ENCODE results near the gene EFHD2.

Gene EFHD2

DNA sequence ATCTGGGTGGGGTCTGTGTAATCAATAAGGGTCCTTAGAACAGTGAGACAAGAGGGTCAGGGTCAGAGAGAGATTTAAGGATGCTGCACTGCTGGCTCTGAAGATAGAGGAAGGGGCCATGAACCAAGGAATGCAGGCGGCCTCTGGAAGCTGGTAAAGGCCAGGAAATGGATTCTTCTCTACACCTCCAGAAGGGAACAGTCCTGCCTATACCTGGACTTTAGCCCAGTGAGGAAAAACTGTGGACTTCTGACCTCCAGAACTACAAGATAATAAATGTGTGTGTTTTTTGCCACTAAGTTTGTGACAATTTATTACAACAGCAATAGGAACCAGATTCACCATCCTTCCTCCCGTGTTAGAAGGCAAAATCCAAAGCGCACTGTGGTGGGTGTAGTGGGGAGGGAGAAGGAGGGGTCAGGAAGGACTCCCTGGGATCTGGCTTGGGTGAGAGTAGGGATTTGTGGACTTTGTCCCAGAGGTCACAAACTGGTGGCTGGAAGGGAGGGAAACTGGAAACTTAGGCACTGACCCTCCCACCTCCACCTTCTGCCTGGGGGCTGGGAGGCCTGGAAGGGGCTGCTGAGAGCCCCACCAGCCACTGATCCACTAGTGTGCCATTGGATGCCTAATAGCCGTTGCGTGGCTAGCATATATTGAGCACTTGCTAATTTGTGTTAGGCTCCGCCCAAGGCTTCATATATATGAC is 41.5 kb downstream of the EFHD2 start:
- TF ChIP-seq, protein P1, sequence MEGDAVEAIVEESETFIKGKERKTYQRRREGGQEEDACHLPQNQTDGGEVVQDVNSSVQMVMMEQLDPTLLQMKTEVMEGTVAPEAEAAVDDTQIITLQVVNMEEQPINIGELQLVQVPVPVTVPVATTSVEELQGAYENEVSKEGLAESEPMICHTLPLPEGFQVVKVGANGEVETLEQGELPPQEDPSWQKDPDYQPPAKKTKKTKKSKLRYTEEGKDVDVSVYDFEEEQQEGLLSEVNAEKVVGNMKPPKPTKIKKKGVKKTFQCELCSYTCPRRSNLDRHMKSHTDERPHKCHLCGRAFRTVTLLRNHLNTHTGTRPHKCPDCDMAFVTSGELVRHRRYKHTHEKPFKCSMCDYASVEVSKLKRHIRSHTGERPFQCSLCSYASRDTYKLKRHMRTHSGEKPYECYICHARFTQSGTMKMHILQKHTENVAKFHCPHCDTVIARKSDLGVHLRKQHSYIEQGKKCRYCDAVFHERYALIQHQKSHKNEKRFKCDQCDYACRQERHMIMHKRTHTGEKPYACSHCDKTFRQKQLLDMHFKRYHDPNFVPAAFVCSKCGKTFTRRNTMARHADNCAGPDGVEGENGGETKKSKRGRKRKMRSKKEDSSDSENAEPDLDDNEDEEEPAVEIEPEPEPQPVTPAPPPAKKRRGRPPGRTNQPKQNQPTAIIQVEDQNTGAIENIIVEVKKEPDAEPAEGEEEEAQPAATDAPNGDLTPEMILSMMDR (IDR thresholded peaks at IDR 0.05; ENCODE audit: extremely low read depth, missing control alignments): no peak
- no peak for DNase-seq (ENCODE audit: low spot score)

DNA sequence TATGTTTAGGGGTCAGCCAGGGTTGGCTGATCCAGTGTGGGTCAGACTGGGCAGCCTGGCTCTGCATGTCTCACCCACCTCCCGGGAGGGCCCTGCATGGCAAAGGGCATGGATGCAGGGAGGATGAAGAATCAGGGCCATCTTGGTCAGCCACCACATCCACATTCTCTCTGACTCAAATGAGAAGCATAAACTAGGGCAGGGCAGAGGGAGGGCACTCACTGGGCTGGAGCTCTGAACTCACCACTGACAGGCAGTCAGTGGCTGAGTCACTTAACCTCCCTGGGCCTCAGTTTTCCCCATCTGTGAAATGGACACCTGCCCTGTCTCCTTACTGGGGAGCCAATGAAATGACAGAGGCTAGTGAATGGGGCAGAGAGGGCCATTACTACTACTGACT is 42.5 kb downstream of the EFHD2 start:
- TF ChIP-seq, protein P1 (IDR thresholded peaks at IDR 0.05; ENCODE audit: extremely low read depth, missing control alignments): no peak
- DNase-seq (ENCODE audit: low spot score): no peak

DNA sequence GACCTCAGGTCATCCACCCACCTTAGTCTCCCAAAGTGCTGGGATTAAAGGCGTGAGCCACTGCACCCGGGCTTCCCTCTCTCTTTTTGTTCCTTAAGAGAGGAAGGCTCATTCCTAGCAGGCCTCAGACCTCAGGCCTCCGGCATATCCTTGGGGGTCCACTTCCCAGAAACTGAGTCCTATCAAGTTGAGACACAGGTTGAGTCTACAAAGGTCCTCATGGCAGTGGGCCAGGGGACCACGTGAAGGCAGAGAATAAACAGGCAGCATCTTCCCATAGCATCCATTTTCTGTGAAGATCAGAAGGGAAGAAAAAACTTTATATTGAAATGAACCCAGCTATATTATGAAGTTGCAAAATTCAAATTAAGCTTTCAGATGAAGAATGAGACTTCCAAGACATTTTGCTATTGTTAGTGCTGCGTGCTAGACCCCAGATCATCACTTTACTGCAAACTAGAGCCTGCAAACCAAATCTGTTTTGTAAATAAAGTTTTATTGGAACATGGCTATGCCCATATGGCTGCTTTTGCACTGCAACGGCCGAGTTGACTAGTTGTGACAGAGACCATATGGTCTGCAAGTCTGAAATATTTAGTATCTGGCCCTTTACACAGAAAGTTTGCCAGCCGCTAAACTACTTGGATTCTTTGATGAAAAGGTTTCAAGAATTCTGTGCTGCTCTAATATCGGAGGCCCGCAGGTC is 43.3 kb downstream of the EFHD2 start:
- no peak for DNase-seq (ENCODE audit: low spot score)
- TF ChIP-seq, protein P1 (IDR thresholded peaks at IDR 0.05; ENCODE audit: extremely low read depth, missing control alignments): no peak

DNA sequence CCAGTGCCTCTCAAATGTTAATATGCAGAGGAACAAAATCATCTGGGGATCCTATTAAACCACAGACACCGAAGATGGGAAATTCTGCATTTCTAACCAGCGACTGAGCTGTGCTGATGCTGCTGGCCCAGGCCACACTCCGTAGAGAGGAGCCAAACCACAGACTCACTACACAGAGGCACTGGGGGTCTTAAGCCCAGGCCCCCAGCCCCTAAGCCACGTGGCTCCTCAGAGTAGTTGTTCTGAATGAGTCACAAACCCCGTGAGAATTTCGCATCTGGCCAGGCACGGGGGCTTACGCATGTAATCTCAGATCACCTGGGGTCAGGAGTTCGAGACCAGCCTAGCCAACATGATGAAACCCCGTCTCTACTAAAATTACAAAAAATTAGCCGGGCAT is 44.0 kb downstream of the EFHD2 start:
- TF ChIP-seq, protein P1 (IDR thresholded peaks at IDR 0.05; ENCODE audit: extremely low read depth, missing control alignments): no peak

DNA sequence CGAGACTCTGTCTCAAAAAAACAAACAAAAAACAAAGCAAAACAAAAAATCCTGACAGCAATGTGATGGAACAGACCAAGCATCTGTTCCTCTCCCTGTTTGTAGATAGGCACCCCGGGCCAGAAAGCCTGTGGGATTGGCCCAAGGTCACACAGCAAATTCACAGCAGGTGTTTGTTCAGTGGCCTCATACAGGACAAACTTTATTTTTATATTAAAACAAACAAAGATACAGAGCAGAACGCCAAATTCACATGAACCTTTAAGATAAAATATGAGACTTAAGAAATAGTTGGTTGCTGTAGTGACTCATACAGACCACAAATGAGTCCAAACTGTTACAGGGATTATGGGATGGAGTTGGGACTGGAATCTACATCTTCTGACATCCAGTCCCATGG is 44.6 kb downstream of the EFHD2 start:
- TF ChIP-seq, protein P1 (IDR thresholded peaks at IDR 0.05; ENCODE audit: extremely low read depth, missing control alignments): no peak
- no peak for DNase-seq (ENCODE audit: low spot score)

More for the DNA sequence above, 44.0 kb downstream of the EFHD2 start:
- DNase-seq (ENCODE audit: low spot score): no peak

DNA sequence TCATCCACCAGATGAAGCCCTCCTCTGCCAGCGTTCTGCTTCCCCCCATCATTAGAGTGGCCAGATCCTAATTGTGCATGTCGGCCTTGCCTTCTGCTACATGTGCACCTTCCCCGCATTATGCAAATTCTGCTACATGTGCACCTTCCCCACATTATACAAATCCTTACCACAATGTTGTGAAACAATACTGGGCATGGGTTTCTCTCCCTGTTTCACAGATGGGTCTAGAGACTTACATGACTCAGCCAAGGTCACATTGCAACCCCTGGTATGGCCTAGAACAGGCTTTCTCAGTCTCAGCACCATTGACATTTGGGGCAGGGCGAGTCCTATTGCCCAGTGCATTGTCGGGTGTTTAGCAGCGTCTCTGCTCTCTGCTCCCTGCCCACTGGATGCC is 45.8 kb downstream of the EFHD2 start:
- TF ChIP-seq, protein P1 (IDR thresholded peaks at IDR 0.05; ENCODE audit: extremely low read depth, missing control alignments): no peak

DNA sequence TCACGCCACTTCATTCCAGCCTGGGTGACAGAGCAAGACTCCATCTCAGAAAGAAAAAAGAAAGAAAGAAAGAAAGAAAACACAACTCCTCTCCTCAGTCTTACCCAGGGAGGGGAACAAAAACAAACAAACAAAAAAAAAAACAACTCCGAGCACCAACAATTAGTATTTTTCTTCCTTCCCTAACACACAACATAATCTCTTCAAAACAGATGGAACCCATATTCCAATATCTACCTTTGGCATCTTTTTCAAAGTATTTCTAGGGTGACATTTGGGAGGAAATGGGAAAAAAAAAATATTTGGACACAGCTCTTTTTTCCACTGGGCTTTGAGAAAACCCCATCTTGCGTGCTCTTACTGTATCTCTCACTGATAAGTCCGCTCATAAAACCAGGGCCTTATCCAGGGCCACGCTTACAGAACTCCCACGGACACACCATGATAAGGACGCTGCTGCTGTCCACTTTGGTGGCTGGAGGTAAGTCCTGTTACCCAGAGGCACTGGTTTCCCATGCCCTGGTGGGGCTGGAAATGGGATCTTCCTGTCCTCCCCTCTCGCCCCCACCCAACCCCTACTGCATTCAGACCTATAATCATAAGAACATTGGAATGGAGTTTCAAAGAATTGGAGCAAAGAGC is 46.7 kb downstream of the EFHD2 start, which contains the start of gene CELA2A:
Gene CELA2A, plus strand, starts transcription at position 420 of the 642 bp plus-strand sequence. Its CDS starts 22 bp downstream, at position 442.
- DNase-seq (ENCODE audit: low spot score): no peak
- TF ChIP-seq, protein P1 (IDR thresholded peaks at IDR 0.05; ENCODE audit: extremely low read depth, missing control alignments): no peak

More for the DNA sequence above, 45.8 kb downstream of the EFHD2 start:
- no peak for DNase-seq (ENCODE audit: low spot score)

Data from GM20000 (cell line).